Pancreas (tissue), 10 donors: ENCODE data around the gene SPATA13. TPM values are rescaled to one million over a fixed set of nuclear protein-coding genes. Genes with fewer than 3 reads are reported as not detected.

Source experiments
- ATAC-seq, 4 donors: fragments of 200-7000 bp; cut with Tn5 transposase; one replicate each; pipeline versions ENCODE4 v1.8.0 to v1.9.1; 2020; ENCODE audit warnings: mild to moderate bottlenecking in 4 of 4, moderate library complexity in 4 of 4
- DNase-seq, 6 donors: peaks; one replicate each; pipeline ENCODE4 v3.0.0-alpha.2; 2020
- FAIRE-seq: peaks from 2 replicates; lab custom pipeline; 2012; peaks lifted over from hg19 to GRCh38; lab: Jason Lieb, UNC
- H3K27ac ChIP-seq, 4 donors: fragments of 200-600 bp; sonication (generic); 1 replicate in 3 of 4; 2 replicates in 1 of 4; pipeline versions ENCODE4 v1.5.0 to v1.8.0; 2020
- H3K27me3 ChIP-seq, 4 donors: fragments of 200-600 bp; one replicate each; pipeline ENCODE4 v1.8.0; 2021
- H3K36me3 ChIP-seq, 3 donors: fragments of 200-600 bp; sonication (generic) in 1 of 3; one replicate each; pipeline versions ENCODE4 v1.5.0 to v1.8.0; 2020 to 2021
- H3K4me1 ChIP-seq, 3 donors: fragments of 200-600 bp; one replicate each; pipeline ENCODE4 v1.8.0; 2021
- H3K4me3 ChIP-seq, 4 donors: fragments of 200-600 bp; sonication (generic) in 2 of 4; one replicate each; pipeline versions ENCODE4 v1.5.0 to v1.8.0; 2020 to 2021
- H3K9me3 ChIP-seq, 4 donors: fragments of 200-600 bp; one replicate each; pipeline ENCODE4 v1.8.0; 2021
- WGBS, 2 donors: extraction: QIAGEN DNeasy Blood & Tissue Kit; methylation state at CpG; one replicate each; pipeline ENCODE4 v1.1.7; 2013; 5-methylcytosine and 5-hydroxymethylcytosine counted together
- intact Hi-C, 3 donors: fragments of 100-400 bp; cut with DNase I; formaldehyde crosslinking; loops; one replicate each; pipeline versions ENCODE4 v1.11.1 to v1.14.2; 2022
- polyA plus RNA-seq, 2 donors: library from polyadenylated mRNA; stranded (reverse); fragments of 200-250 nt; gene quantifications; one replicate each; pipeline ENCODE4 v1.2.3, GENCODE V29; 2013
- total RNA-seq, 6 donors: library from RNA; stranded (reverse); fragmentation: NEBNext Ultra II Directional in 4 of 6; extraction: Animal tissue kit (Norgen Biotek cat#: 25700) in 4 of 6; gene quantifications; one replicate each; pipeline versions ENCODE4 v1.2.1 to v1.2.4, GENCODE V29; 2021 to 2023
- TF ChIP-seq, protein P1 (sequence below), 4 donors: fragments of 200-600 bp; sonication (generic) in 3 of 4; IDR thresholded peaks; one replicate each; pipeline versions ENCODE4 v1.5.0 to v1.8.0; 2021; ENCODE audit warnings: antibody characterized with exemption in 4 of 4
- donor health status: healthy with polysubstance abuse.
- donor health status: DM: no; HTN: no; CAD: no; lungs with moderate emphysema.
- donor health status: DM: no; HTN: no; CAD: no.
- donor health status: control.
- donor health status: control.
- donor health status: Bipolar disorder and iron deficiency.
- donor health status: DM: yes; HTN: yes; CAD: no.
- donor health status: DM: no; HTN: no; CAD: no.
- donor health status: DM: no; HTN: no; CAD: no.
- donor health status: DM: yes; HTN: yes; CAD: no.

The SPATA13 gene
- total and polyA plus RNA-seq, 8 donors, result 38.1 to 71.2 (median 53.9) TPM

- H3K9me3 ChIP-seq, result no peaks in the 10 kb centered on the region
- no peak overlapping the region for H3K4me3 ChIP-seq
- intact Hi-C loops, result no loop called here
- no peaks in the 10 kb centered on the region for H3K27me3 ChIP-seq
- WGBS, 2 donors, result 75 to 85% methylated on average over 7 of the region's 7 CpGs
- peak in 1 of 4 donors; percentile 10 for ATAC-seq
- no peak for DNase-seq
- TF ChIP-seq, protein P1, sequence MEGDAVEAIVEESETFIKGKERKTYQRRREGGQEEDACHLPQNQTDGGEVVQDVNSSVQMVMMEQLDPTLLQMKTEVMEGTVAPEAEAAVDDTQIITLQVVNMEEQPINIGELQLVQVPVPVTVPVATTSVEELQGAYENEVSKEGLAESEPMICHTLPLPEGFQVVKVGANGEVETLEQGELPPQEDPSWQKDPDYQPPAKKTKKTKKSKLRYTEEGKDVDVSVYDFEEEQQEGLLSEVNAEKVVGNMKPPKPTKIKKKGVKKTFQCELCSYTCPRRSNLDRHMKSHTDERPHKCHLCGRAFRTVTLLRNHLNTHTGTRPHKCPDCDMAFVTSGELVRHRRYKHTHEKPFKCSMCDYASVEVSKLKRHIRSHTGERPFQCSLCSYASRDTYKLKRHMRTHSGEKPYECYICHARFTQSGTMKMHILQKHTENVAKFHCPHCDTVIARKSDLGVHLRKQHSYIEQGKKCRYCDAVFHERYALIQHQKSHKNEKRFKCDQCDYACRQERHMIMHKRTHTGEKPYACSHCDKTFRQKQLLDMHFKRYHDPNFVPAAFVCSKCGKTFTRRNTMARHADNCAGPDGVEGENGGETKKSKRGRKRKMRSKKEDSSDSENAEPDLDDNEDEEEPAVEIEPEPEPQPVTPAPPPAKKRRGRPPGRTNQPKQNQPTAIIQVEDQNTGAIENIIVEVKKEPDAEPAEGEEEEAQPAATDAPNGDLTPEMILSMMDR (IDR thresholded peaks at IDR 0.05), result no peak
- H3K4me1 ChIP-seq, result peaks cover 0 to 15% (median 11%) of the 10 kb centered on the region in 3 donors
- peak overlapping the region in 1 of 4 donors; percentile 81 for H3K27ac ChIP-seq
- H3K36me3 ChIP-seq, result no peaks in the 10 kb centered on the region
- FAIRE-seq, result no peak
Observed at GRCh38 chr13:24146961-24147569, 13.5 kb upstream of the SPATA13 start.

DNA sequence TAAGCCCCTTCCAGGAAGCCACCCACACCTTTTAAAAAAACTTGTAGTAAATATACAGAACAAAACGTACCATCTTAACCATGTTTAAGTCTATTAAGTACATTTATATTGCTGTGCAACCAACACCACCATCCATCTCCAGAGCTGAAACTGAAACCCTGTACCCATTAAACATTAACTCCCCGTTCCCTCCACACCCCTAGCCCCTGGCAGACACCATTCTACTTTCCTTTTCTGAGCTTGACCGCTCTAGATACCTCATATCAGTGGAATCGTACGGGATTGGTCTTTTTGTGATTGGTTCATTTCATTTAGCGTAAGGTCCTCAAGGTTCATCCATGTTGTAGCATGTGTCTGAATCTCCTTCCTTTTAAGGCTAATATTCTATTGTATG, 13.0 kb upstream of the SPATA13 start:
- Histone ChIP-seq H3K36me3 (no peaks in the 10 kb centered on the region), H3K27ac (peak overlapping the region in 1 of 4 donors; percentile 81), H3K4me3 (no peak overlapping the region), H3K4me1 (peaks cover 0 to 15% (median 11%) of the 10 kb centered on the region in 3 donors), H3K9me3 (no peaks in the 10 kb centered on the region), H3K27me3 (no peaks in the 10 kb centered on the region)
- WGBS, 2 donors, result 62 to 79% methylated on average over 6 of the region's 6 CpGs
- ATAC-seq, result peak in 3 of 4 donors; percentile 54 to 72 (median 61)
- no peak for FAIRE-seq
- TF ChIP-seq, protein P1 (IDR thresholded peaks at IDR 0.05), result no peak
- intact Hi-C loops, result no loop called here
- DNase-seq, result no peak

GRCh38 chr13:24148414-24149235, 11.9 kb upstream of the SPATA13 start:
- H3K27me3 ChIP-seq, result no peaks in the 10 kb centered on the region
- TF ChIP-seq, protein P1 (IDR thresholded peaks at IDR 0.05), result no peak
- no peak for FAIRE-seq
- WGBS, 2 donors, result 65 to 74% methylated on average over 6 of the region's 6 CpGs
- no peak overlapping the region for H3K4me3 ChIP-seq
- ATAC-seq, result peak; percentile 63 to 88 (median 77)
- DNase-seq, result peak in 1 of 6 donors; percentile 57
- H3K27ac ChIP-seq, result peak overlapping the region; percentile 29 to 81 (median 53)
- no peaks in the 10 kb centered on the region for H3K36me3 ChIP-seq
- no peaks in the 10 kb centered on the region for H3K9me3 ChIP-seq
- H3K4me1 ChIP-seq, result peaks cover 0 to 16% (median 15%) of the 10 kb centered on the region in 3 donors
- intact Hi-C loops, result no loop called here

GRCh38 chr13:24149246-24150032, 11.1 kb upstream of the SPATA13 start:
- ATAC-seq, result no peak
- intact Hi-C loops, result no loop called here
- FAIRE-seq, result no peak
- Histone ChIP-seq H3K27ac (peak overlapping the region; percentile 29 to 81 (median 53)), H3K36me3 (no peaks in the 10 kb centered on the region), H3K4me1 (peaks cover 0 to 24% (median 22%) of the 10 kb centered on the region in 3 donors), H3K9me3 (no peaks in the 10 kb centered on the region), H3K4me3 (no peak overlapping the region), H3K27me3 (no peaks in the 10 kb centered on the region)
- TF ChIP-seq, protein P1 (IDR thresholded peaks at IDR 0.05), result no peak
- 91 to 93% methylated on average over 14 of the region's 14 CpGs for WGBS, 2 donors
- DNase-seq, result no peak
